ENCODE measurements around the gene SLC6A2. TPM values are rescaled to one million over a fixed set of nuclear protein-coding genes. Genes with fewer than 3 reads are reported as not detected.

SLC6A2 gene
- total and polyA plus RNA-seq, 9 of the 15 experiments (the other 6 are each of a cell fraction or from before 2014, with no cell fraction given): not detected

DNA sequence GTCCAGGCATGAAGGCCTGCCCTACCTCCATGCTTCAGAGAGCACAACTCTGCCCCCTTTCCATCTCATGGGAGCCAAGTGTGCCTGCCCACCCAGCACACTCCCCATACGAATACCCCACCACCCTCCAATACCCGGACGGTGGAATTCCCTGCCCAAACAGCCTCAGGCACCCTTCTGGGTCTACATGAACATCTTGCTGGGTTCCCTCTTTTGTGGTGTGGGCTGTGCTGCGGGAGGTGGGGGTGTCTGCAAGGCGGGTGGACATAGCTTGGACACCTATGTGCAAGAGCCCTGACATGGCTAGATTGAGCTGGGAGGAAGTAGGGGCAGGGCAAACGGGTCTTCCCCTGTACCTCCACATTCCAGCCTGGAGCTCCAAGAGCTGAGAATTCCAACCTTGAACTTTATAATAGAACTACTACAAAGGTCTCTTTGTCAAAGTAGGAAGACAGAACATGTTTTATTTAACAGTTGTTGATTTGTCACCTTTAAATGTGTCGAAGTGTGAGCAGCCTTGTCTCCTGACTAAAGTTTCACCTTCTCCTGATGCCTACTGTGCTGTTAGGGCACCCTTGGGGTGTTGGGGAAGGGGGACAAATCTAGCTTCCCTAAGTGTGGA is 9.1 kb downstream of the SLC6A2 start:
- ATAC-seq (no peak), FAIRE-seq (no peak), DNase-seq (ENCODE audit: extremely low read depth in 1 of 4, low spot score in 3 of 4) (no peak)
- H3K36me3 ChIP-seq (ENCODE audit: control insufficient read depth, insufficient read depth, low read length): no peaks in the 10 kb centered on the region
- H3K9ac ChIP-seq (ENCODE audit: insufficient read depth in 1 of 2, low read depth in 2 of 2, low read length in 2 of 2): no peak overlapping the region
- H3K4me3 ChIP-seq: no peak overlapping the region
- peaks cover 0 to 5% of the 10 kb centered on the region in 2 experiments; a peak in 1 of 5 replicates for H3K27me3 ChIP-seq (ENCODE audit: control insufficient read depth in 2 of 2, insufficient read depth in 2 of 2, low read length in 2 of 2)
- no TSS peak for BruUV-seq (replicated peaks)
- no peaks in the 10 kb centered on the region for H3K79me2 ChIP-seq (ENCODE audit: control insufficient read depth, insufficient read depth, low read length)
- intact Hi-C loops (cut with micrococcal nuclease) (no loop called here), in situ Hi-C loops (cut with MboI) (no loop called here)
- TF ChIP-seq NCOA1 (IDR thresholded peaks at IDR 0.05; ENCODE audit: low read depth): no peak
- H3K4me2 ChIP-seq (ENCODE audit: insufficient read depth, low read length): no peak overlapping the region
- H3K4me1 ChIP-seq (replicated peaks in 1 of 2; ENCODE audit: control insufficient read depth in 2 of 2, insufficient read depth in 2 of 2, low read length in 2 of 2): no peaks in the 10 kb centered on the region
- no peak overlapping the region for H2AFZ ChIP-seq (ENCODE audit: low read depth, low read length)
- ChIA-PET POLR2A (interaction anchor here (0.6 to 0.8 kb wide), 2 partner anchors 44 to 1230 kb away, joined by 3 read pairs; no protein-coding TSS in a partner anchor), CTCF (ENCODE audit: low intra/inter-chr PET ratio) (no interaction called here)
- no peaks in the 10 kb centered on the region for H3K9me3 ChIP-seq (replicated peaks; ENCODE audit: control insufficient read depth, insufficient read depth, low read depth, low read length)
- no peaks in the 10 kb centered on the region for H3K9me1 ChIP-seq (ENCODE audit: control insufficient read depth, insufficient read depth, low read length)
- 0% methylated on average over 6 of the region's 7 CpGs for WGBS (ENCODE audit: insufficient coverage, low coverage, missing lambda C conversion rate)
- H3K27ac ChIP-seq (ENCODE audit: extremely low read depth, low read depth, low read length): no peak overlapping the region
- peaks cover 3% of the 10 kb centered on the region; the same call in 1 of the 2 replicates for H4K20me1 ChIP-seq (replicated peaks; ENCODE audit: control insufficient read depth, insufficient read depth, low read length)

GRCh38 chr16:55665511-55665910 is 9.7 kb downstream of the SLC6A2 start:
- Histone ChIP-seq H3K9me1 (ENCODE audit: control insufficient read depth, insufficient read depth, low read length) (no peaks in the 10 kb centered on the region), H3K4me2 (ENCODE audit: insufficient read depth, low read length) (no peak overlapping the region), H2AFZ (ENCODE audit: low read depth, low read length) (no peak overlapping the region), H3K9ac (ENCODE audit: insufficient read depth in 1 of 2, low read depth in 2 of 2, low read length in 2 of 2) (no peak overlapping the region), H3K4me1 (replicated peaks in 1 of 2; ENCODE audit: control insufficient read depth in 2 of 2, insufficient read depth in 2 of 2, low read length in 2 of 2) (no peaks in the 10 kb centered on the region), H3K9me3 (replicated peaks; ENCODE audit: control insufficient read depth, insufficient read depth, low read depth, low read length) (no peaks in the 10 kb centered on the region), H3K36me3 (ENCODE audit: control insufficient read depth, insufficient read depth, low read length) (no peaks in the 10 kb centered on the region), H3K27me3 (ENCODE audit: control insufficient read depth in 2 of 2, insufficient read depth in 2 of 2, low read length in 2 of 2) (peaks cover 0 to 5% of the 10 kb centered on the region in 2 experiments; a peak in 1 of 5 replicates), H4K20me1 (replicated peaks; ENCODE audit: control insufficient read depth, insufficient read depth, low read length) (0 out of 2 replicates have a peak, but pooled peaks cover 3% of the 10 kb centered on the region), H3K27ac (ENCODE audit: extremely low read depth, low read depth, low read length) (no peak overlapping the region), H3K4me3 (no peak overlapping the region), H3K79me2 (ENCODE audit: control insufficient read depth, insufficient read depth, low read length) (no peaks in the 10 kb centered on the region)
- BruUV-seq (replicated peaks): no TSS peak
- in situ Hi-C loops (cut with MboI): no loop called here
- intact Hi-C loops (cut with micrococcal nuclease): no loop called here
- ATAC-seq: no peak
- CTCF ChIA-PET (ENCODE audit: low intra/inter-chr PET ratio): no interaction called here
- no peak for DNase-seq (ENCODE audit: extremely low read depth in 1 of 4, low spot score in 3 of 4)
- POLR2A ChIA-PET: interaction anchor here (0.8 kb wide), 1 partner anchor 1230 kb away, joined by 3 read pairs; no protein-coding TSS in a partner anchor
- no peak for FAIRE-seq
- 0% methylated on average over 3 of the region's 3 CpGs for WGBS (ENCODE audit: insufficient coverage, low coverage, missing lambda C conversion rate)
- TF ChIP-seq, protein P1, sequence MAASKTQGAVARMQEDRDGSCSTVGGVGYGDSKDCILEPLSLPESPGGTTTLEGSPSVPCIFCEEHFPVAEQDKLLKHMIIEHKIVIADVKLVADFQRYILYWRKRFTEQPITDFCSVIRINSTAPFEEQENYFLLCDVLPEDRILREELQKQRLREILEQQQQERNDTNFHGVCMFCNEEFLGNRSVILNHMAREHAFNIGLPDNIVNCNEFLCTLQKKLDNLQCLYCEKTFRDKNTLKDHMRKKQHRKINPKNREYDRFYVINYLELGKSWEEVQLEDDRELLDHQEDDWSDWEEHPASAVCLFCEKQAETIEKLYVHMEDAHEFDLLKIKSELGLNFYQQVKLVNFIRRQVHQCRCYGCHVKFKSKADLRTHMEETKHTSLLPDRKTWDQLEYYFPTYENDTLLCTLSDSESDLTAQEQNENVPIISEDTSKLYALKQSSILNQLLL (CRISPR knock-in tag; IDR thresholded peaks at IDR 0.05; ENCODE audit: borderline replicate concordance): no peak
- no peak for TF ChIP-seq ZNF518B (CRISPR knock-in tag; IDR thresholded peaks at IDR 0.05)
- TF ChIP-seq RB1 (IDR thresholded peaks at IDR 0.05; ENCODE audit: low read depth): no peak
- no peak for TF ChIP-seq BHLHE40 (IDR thresholded peaks at IDR 0.05; ENCODE audit: low read length)
- TF ChIP-seq ZNF766 (CRISPR knock-in tag; conservative IDR thresholded peaks at IDR 0.05): no peak

Measured in K562 (cell line).